Uterus (tissue), 2 donors: Measurements from ENCODE around the gene APOBEC4.

Experiments used
- CTCF ChIP-seq, 4 experiments: fragments of 200-600 bp in 2 of 4; fragments of 450-650 bp in 2 of 4; sonication (generic) in 2 of 4; IDR thresholded peaks; one replicate each; pipeline ENCODE4 v1.5.1; 2016 to 2019; ENCODE audit warnings: antibody characterized with exemption in 4 of 4, mild to moderate bottlenecking in 2 of 4, moderate library complexity in 1 of 4
- POLR2A ChIP-seq, 2 donors: fragments of 450-650 bp; IDR thresholded peaks; one replicate each; pipeline ENCODE4 v1.6.1; 2016; ENCODE audit warnings: antibody characterized with exemption in 2 of 2, mild to moderate bottlenecking in 1 of 2, moderate library complexity in 1 of 2

DNA sequence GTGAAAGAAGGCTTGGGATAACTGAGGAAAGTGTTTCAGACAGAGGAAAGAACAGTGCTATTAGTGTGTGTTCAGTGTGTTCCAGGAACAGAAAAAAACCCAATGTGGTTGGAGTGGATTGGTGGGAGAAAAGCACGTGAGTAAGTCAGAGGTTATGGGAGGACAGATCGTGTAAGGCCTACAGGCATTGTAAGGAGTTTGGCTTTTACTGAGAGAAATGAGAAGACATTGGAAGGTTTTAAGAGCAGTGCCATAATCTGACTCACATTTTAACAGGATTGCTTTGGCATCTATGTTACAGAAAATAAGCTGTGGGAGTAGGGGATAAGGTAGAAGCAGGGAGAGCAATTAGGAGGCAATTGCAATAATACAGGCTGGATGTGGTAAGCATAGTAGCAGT is 22.4 kb downstream of the APOBEC4 start:
- TF ChIP-seq POLR2A (IDR thresholded peaks at IDR 0.05) = no peak
- TF ChIP-seq CTCF (IDR thresholded peaks at IDR 0.05) = no peak
